A549 treated with AZD9567 at 1 μM for 4 hours (cell line): ENCODE data around the gene NUTF2. TPM values are rescaled to one million over a fixed set of nuclear protein-coding genes. Genes with fewer than 3 reads are reported as not detected.

ENCODE experiments used
- total RNA-seq: library from RNA; stranded (reverse); fragments of 200-300 nt; extraction: Qiagen RNA extraction; gene quantifications from 5 replicates; pipeline ENCODE4 v1.2.3, GENCODE V29; 2022; ENCODE audit not compliant: insufficient read depth

NUTF2 gene
- total RNA-seq = 234 to 376 TPM (median 237 TPM) in 5 replicates

DNA sequence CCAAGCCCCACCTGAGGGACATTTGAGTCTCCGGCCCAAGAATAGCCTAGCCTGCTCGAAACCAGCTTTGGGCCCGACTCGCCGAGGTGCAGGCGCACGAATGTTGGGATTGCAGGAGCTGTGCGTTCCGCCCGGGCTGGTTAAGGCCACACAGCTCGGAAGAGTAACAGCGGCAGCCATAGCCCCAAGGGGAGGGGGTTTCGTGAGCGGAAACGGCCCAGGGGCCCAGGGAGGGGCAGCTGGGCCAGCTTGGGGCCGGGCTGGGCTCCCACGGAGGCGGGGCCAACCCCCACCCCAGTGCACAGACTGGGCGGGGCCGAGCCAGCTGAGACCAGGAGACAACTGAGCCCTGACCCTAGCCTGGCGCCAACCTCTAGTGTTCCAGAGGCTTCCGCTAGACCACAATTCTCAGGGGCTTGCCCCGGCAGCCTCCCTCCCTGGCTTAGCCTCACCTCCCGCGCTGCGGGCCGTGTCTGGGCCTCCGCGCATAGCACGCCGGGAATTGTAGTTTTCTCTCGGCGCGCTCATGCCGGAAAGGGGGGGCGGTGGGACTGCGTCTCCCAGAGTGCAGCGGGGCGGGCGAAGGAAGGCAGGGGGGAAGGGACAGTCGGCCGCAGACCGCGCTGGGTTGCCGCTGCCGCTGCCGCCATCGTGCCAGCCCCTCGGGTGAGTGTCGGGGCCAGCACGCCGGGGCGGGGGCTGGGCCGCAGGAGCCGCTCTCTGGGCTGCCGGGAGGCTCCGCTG, at the start of gene NUTF2:
TSS of gene NUTF2 (plus strand) at position 614 of the 744 bp plus-strand sequence. CDS start 18,198 bp downstream, outside the sequence.

GRCh38 chr16:67806428-67807147, 40.1 kb upstream of the NUTF2 start, which contains the start of the genes RANBP10 and TSNAXIP1:
TSS of gene RANBP10 (minus strand) at chr16:67806560. CDS start at chr16:67806536, 24 bp downstream.
TSS of gene TSNAXIP1 (plus strand) at chr16:67806889. CDS start at chr16:67807150, 261 bp downstream.

GRCh38 chr16:67841816-67842508, 4.8 kb upstream of the NUTF2 start, which contains the start of gene THAP11:
TSS of gene THAP11 (plus strand) at chr16:67842320. CDS start at chr16:67842555, 235 bp downstream.

GRCh38 chr16:67847064-67847861, 530 bp downstream of the NUTF2 start, which contains the start of gene CENPT:
TSS of gene CENPT (minus strand) at chr16:67847693. CDS start at chr16:67833859, 13,834 bp downstream.

GRCh38 chr16:67872631-67873434, 26.1 kb downstream of the NUTF2 start, which contains the start of gene EDC4:
TSS of gene EDC4 (plus strand) at chr16:67873052. CDS start at chr16:67873262, 210 bp downstream.

DNA sequence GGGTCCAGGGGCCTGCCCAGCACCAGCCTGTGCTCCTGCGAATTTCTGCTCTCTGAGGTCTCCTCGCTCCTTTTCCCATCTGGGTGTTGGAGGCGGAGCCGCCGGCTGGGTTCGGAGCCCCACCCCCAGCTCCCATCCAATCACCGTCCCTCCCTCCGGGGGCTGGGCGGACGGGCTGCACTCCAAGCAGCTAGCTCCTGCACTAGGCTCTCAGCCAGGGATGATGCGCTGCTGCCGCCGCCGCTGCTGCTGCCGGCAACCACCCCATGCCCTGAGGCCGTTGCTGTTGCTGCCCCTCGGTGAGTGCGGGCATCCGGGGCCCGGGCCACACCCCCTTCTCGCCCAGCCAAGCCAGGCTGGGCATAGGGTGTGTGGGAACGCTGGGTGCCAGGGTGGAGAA, 38.0 kb downstream of the NUTF2 start, which contains the start of gene NRN1L:
TSS of gene NRN1L (plus strand) at position 202 of the 400 bp plus-strand sequence. CDS start at position 221, 19 bp downstream.

GRCh38 chr16:67892899-67893742, 46.4 kb downstream of the NUTF2 start, which contains the start of gene PSKH1:
TSS of gene PSKH1 (plus strand) at chr16:67893254. CDS start at chr16:67908750, 15,496 bp downstream.

Other genes starting within 250 kb of the NUTF2 start
- 0.62 to 2.4 TPM (median 2.1 TPM) in 5 replicates for gene CARMIL2, start 201.8 kb upstream of the NUTF2 start, total RNA-seq
- 34.7 to 38.7 TPM (median 36.6 TPM) in 5 replicates for gene ACD, start 186.7 kb upstream of the NUTF2 start, total RNA-seq
- gene PARD6A, start 186.0 kb upstream of the NUTF2 start, total RNA-seq = 1.8 to 2.2 TPM (median 2.1 TPM) in 4 of 5 replicates, not detected in the other
- gene ENKD1, start 180.2 kb upstream of the NUTF2 start, total RNA-seq = 3.3 to 12.0 TPM (median 10.3 TPM) in 5 replicates
- 0.10 to 0.20 TPM in 2 of 5 replicates, not detected in the others for gene C16orf86, start 180.1 kb upstream of the NUTF2 start, total RNA-seq
- gene GFOD2, start 127.6 kb upstream of the NUTF2 start, total RNA-seq = 8.9 to 18.3 TPM (median 17.8 TPM) in 5 replicates
- gene RANBP10, start 40.4 kb upstream of the NUTF2 start, total RNA-seq = 9.5 to 10.9 TPM (median 10.2 TPM) in 5 replicates
- 0.33 to 0.85 TPM (median 0.43 TPM) in 4 of 5 replicates, not detected in the other for gene TSNAXIP1, start 40.0 kb upstream of the NUTF2 start, total RNA-seq
- gene THAP11, start 4.6 kb upstream of the NUTF2 start, total RNA-seq = 23.4 to 41.0 TPM (median 38.1 TPM) in 5 replicates
- 27.5 to 32.3 TPM (median 31.8 TPM) in 5 replicates for gene CENPT, start 760 bp downstream of the NUTF2 start, total RNA-seq
- gene EDC4, start 26.1 kb downstream of the NUTF2 start, total RNA-seq = 38.5 to 68.1 TPM (median 65.8 TPM) in 5 replicates
- gene NRN1L, start 38.0 kb downstream of the NUTF2 start, total RNA-seq = 0.29 to 0.37 TPM in 2 of 5 replicates, not detected in the others
- 11.1 to 20.4 TPM (median 15.9 TPM) in 5 replicates for gene PSKH1, start 46.3 kb downstream of the NUTF2 start, total RNA-seq
- gene CTRL, start 84.9 kb downstream of the NUTF2 start, total RNA-seq = 1.3 to 3.3 TPM (median 1.8 TPM) in 5 replicates
- 33.9 to 55.6 TPM (median 53.0 TPM) in 5 replicates for gene PSMB10, start 89.9 kb downstream of the NUTF2 start, total RNA-seq
- 3.2 to 14.0 TPM (median 12.7 TPM) in 5 replicates for gene LCAT, start 97.2 kb downstream of the NUTF2 start, total RNA-seq
- gene SLC12A4, start 121.7 kb downstream of the NUTF2 start, total RNA-seq = 20.5 to 37.5 TPM (median 34.2 TPM) in 5 replicates
- gene DPEP3, start 133.6 kb downstream of the NUTF2 start, total RNA-seq = not detected in 5 replicates
- not detected in 5 replicates for gene DPEP2, start 152.6 kb downstream of the NUTF2 start, total RNA-seq
- not detected in 5 replicates for gene DPEP2NB, start 169.0 kb downstream of the NUTF2 start, total RNA-seq
- gene DDX28, start 176.3 kb downstream of the NUTF2 start, total RNA-seq = 17.5 to 22.0 TPM (median 21.0 TPM) in 5 replicates
- gene DUS2, start 176.4 kb downstream of the NUTF2 start, total RNA-seq = 14.9 to 17.4 TPM (median 15.9 TPM) in 5 replicates
- 14.4 to 17.5 TPM (median 15.0 TPM) in 5 replicates for gene NFATC3, start 238.4 kb downstream of the NUTF2 start, total RNA-seq